ENCODE measurements around the gene CD38.

The CD38 gene

DNA sequence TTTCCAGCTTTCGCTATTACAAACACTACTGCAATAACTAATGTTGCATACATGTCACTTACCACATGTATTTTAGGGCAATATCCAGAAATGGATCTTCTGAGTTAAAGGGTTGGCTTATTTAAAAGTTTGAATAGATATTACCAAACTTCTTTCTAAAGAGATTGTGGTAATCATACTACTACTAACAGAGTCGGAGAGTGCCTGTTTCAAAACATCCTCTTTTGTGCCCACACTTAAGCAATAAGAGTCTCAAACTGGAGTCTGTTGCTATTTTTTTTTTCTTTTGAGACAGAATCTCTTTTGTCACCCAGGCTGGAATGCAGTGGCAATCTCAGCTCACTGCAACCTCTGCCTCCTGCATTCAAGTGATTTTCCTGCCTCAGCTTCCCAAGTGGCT is 124.6 kb downstream of the CD38 start:
- no peak for DNase-seq
